GM18505 (cell line): ENCODE results near the gene RASSF5.

Experiments used
- ATAC-seq: cut with Tn5 transposase; IDR thresholded peaks from one replicate; pipeline ENCODE4 v1.9.1; 2021; ENCODE audit not compliant: unreplicated experiment
- POLR2A ChIP-seq: IDR thresholded peaks from 4 replicates; pipeline ENCODE4 v1.6.1; 2011; ENCODE audit warnings: borderline replicate concordance; ENCODE audit not compliant: insufficient read depth, insufficient read length; ENCODE audit errors: extremely low read depth

RASSF5 gene

DNA sequence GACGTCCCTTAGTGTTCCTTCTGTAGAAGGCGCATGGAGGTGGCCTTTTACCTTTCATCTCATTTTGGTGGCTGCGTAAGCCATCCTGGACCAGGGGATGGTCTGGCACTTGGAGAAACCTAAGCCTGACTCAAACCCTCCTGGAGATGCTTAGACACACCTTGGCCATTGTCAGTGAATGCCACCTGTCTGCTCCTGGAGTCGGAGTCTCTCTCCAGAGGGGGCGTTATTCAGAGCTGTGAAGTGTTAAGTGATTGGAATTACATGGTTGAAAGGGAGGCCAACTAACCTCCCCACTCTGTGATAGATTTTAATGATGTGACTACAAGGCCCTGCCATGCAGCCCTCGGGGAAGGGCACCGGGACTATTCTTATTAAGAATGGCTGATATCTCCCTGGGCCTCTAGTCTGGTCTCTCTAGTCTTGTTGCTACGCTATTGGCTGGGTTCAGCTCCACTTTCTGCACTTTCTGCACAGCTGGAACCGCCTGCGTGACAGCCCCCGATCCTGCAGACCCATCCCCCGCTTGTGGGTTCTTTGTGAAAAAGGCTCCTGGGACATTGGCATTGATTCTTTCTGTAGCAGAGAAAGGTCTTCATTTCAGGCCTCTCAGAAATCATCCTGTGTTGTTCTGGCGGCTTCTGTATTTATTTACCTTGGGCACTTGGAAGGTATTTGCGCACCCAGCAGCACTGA is 4.2 kb downstream of the RASSF5 start:
- no peak for ATAC-seq
- TF ChIP-seq POLR2A, result no peak

DNA sequence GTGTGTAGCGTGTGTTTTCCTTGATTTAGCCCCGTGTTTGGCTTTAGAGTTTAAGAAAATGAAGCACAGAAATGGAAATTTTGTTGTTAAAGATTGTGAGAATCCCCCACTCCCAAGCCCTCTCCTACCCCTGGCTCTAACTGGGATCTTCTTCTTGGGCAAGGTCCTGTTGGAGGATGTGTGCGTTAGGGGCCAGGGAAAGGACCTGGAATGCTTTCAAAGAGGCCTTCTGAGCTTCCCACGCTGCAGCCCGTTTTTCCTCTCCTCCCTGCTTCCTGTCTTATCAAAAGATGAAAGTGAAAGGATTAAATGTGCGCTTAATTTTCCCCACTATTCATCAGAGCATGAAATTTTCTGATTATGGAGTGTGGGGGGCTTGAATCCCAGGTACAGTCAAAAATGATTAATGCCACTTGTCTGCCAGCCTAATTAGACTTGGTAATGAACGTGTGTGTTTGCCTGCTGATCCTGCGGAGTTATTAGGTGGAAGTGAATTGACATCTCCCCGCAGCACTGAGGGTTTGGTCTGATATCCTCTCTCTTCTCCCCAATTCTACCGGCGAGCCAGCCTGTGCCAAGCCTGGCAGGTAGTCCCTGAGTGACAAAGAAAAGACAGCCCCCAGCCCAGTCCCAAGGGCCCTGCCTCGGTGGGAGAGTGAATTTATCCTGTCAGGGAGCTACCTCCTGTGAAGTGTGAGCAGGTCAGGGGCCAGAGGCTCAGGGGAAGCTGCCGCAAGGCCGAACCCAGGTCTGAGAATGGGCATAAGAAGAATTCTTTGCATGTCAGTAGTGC is 4.9 kb downstream of the RASSF5 start:
- no peak for TF ChIP-seq POLR2A
- ATAC-seq, result no peak

DNA sequence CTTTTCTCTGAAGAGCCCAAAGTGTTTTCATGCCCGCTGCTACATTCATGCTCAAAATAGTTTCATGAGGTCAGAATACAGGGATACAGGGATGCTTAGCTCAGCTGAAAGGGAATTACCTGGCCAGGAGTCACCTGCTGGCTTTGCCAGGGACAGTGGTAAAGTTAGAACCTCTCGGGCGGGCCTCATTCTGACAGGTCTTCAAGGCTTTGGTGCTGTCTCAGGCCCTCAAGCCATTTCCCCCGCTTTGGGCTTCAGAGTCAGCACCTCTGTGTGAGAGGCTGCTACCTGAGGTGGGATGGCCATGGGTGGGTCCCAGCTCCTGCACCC is 5.5 kb downstream of the RASSF5 start:
- no peak for TF ChIP-seq POLR2A
- ATAC-seq, result no peak

DNA sequence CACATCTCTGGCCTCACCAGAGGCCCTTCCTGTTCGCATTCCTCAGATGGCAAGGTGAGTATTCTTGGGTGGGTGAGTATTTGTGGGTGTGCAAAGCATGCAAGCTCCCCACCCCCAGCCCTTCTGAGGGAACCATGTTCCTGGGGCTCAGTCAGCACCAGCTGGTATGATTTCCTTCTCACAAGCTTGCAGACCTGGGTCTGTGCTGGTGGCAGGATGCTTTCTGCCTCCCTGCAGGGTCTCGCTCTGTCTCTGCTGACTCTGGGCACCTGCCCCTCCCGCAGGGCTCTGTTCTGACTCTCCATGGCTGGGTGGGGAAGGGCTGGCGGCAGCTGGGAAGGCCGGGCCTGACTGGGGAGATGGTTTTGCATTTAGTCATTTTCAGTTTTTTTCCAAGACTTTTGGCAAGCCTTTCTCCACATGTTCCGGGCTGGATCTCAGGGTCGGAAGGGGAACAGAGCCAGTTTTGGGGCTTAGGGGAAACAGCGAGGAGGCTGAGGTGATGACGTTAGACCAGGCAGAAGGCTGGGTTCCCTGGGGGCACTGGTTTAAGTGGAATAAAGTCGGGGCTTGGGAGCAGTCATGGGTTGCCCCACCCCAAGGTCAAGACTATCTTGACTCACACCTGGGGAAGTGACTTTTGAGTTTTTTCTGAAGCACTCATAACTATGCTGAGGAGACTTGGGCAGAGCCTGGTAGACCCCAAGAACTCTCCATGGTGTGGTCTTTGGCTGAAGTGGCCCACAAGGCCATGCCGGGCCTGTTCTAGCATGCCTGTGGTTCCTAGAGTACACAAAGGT is 6.2 kb downstream of the RASSF5 start:
- TF ChIP-seq POLR2A, result no peak
- ATAC-seq, result no peak

DNA sequence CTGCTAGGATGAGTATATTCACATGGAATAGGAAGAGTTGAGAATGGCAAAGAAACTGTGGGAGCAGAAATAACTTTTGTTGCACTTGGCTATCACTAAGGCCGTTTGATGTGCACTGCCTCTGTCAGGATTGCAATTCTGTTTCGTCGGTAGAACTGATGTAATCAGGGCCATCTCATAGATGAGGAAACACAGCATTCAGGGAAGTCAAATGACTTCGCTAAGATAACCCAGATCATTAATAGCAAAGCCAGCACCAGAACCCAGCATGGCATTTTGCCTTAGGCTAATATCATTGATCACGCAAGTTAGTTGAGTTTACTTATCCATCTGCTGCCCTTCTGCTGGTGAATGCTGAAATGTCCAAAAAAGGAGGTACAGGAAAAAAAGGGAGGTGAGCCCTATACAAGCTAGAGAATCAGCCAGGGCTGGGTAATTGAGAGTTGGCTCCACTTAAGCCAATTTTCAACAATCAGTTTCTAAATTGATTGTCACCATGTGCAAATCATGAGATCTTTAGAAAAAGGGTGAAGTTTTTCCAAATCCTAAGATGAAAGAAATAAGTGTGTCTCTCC is 7.6 kb downstream of the RASSF5 start:
- no peak for TF ChIP-seq POLR2A
- ATAC-seq, result no peak

DNA sequence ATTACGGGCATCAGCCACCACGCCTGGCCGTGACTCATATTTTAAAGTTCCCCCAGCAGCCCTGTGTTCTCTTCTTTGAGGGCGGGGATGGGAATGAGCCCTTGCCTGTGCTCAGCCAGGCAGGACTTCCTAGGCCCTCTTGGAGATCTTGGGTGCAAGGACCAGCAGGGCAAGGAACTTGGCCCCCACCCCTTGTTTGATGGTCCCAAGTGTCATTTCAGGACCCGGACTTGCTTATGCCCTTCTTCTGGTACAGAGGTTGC is 9.3 kb downstream of the RASSF5 start:
- ATAC-seq, result no peak
- no peak for TF ChIP-seq POLR2A

DNA sequence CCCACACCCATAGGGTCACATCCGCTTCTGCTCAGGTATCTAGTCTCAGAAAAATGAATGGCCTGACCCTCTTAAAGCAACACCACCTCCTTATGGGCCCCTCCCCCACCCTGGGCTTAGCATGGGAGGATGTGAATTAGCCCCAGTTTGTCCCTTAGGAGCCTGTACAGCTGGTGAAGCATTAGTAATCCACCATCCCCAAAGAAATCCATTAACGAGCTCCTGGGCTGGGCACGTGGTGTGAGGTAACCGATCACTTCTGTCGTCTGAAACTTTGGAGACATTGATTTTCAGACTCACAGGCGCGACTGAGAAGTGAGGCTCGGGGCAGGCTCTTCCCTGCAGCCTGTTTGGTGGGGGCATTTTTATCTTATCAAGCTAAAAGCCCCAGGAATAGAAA is 10.5 kb downstream of the RASSF5 start:
- ATAC-seq, result no peak
- no peak for TF ChIP-seq POLR2A

DNA sequence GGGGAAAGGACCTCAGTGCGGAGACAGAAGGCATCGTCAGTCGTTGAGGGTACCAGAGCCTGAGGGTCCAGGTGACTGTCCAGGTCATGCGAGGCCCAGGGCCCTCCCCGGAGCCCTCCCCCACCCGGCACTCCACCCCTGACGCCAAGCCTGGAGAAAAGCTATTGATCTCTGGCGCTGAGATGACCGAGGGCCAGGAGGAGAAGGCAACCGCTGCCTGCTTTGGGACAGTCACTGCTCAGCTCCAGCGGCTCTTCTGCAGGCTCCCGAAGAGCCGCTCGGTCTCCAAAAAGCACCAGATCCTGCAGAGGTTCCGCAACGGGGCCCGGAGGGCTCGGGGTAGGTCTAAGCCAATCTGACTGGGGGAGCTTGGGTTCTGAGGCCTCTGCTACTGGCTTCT is 10.9 kb downstream of the RASSF5 start:
- ATAC-seq, result no peak
- no peak for TF ChIP-seq POLR2A

DNA sequence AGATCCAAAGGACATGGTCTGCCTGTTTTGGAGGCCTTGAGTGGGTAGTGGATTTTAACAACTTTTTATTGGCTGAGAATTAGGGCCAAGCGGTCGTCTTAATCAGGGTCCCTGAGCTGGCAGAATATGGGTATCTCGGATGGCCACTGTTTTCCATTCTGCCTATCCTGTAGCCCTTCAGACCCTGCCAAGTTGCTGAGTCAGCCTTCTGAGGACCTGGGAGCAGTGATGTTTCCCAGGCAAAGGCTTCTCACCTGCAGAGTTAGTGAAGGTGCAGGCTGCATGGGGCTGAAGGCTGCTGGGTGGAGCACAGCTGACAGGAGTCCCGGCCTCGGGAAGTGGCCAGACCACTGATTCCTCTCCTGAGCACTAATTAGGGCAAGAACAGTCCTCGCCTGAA is 11.4 kb downstream of the RASSF5 start:
- no peak for ATAC-seq
- no peak for TF ChIP-seq POLR2A

DNA sequence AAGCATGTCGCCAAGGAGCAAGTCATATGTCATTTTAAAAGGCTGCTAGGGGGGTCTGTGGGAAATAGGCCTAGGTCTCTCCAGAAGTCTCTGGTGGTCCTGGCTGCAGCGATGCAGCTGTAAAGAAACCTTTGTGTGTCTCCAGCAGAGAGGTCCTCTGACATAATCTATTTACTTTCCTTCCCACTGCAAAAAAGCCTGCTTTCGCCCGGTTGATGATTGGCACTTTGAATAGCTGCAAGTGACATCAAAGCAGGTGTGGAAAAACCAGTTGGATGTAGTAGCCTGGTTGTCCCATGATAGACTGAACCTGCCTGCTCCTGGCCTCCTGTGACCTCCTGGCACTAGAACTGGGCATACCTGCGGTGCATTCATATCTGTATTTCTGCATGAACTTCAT is 13.8 kb downstream of the RASSF5 start:
- TF ChIP-seq POLR2A, result no peak

DNA sequence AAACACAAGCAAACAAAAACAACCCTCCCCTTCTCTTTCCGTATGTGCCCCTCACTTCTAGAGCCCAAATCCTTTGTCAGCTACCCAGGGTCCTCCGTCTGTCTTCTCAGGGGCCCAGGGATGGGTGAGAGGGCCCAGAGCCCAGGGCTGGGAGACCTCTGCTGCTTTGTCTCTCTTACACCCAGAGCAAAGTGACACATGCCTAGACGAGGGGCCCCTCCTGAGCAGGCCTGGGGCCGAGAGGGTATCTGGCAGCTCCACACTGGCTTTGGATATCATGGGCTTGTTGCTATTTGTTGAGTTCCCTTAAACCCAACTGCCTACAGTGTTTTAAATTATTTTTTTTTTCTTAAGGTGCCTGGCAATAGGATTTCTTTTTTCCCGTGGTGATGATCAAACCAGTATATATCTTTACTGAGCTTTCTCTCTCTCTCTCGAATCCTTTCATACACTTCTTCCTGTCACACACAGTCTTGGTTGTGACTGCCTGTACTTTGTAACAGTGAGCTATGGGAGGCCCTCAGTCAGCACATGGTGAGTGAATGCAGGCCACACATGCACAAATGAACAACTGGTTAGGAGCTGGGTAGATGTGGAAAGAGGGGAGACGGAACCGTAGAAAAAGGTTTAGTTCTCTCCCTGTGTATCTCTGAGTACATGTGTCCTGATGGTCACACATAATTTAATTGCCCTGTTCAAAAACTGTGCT is 14.5 kb downstream of the RASSF5 start:
- ATAC-seq, result no peak
- TF ChIP-seq POLR2A, result no peak

More for the DNA sequence above, 13.8 kb downstream of the RASSF5 start:
- no peak for ATAC-seq

DNA sequence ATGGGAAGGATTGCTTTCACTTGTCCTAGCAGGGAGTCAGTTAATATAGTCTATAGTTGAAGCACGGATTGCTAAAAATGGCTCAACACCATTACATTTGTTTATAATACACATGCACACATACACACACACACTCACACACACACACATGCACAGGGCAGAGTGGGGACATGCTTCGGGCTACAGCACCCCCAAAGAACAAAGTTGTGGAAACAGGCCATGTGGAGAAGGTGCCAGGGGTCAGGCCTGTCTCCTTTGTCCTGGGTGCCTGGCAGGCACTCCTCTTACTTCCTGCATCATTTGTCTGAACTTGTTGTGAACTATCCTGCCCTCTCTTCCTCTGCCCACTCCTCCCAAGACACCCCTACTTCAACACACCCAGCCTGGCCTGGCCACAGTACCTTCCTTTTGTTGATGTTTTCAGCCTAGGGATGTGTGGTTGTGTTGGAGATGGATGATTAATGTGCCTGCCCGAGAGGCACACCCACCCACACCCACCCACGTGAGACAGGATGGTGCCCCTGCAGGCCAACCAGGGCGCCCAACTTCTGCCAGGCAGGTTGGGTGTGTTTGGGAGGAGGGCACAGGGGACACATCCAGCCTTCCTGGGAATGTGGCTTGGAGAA is 17.5 kb downstream of the RASSF5 start:
- no peak for ATAC-seq

DNA sequence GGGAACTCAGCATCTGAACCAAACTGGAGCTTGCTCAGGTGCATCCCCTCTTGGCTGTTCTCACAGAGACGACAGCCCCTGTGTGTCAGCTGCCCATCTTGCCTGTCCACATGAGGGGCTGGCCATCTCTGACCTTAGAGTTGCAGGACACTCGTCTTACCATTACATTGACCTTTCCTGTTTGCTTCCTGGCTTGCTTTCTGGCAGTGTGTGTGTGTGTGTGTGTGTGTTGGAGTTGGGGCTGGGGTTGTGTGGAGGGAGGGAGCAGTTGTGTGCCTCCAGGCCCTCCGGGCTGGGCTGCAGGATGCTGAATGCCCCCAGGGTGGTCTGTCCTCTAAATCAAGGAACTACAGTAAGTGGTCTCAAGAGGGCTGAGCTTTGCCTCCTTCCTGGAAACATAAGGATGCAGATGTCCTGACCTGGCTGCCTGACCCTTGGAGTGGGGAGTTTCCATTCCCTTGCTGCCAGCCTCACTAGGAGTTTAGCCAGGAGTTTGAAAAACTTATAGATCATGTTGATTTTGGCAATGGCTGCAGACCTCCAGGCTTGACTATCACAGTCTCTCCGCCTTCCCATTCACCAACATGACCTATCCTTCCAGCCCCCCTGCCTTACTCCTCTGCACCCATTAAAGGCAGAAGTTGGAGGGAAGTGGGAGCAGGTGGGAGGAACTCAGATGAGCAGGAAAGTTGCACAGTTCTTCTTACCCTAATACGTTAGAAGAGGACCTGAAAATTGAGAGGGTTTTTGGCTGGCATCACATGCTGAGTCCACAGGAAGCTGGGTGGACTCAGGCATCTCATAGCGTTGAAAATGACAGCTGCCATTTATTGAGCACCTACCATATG is 19.0 kb downstream of the RASSF5 start:
- ATAC-seq, result no peak
- no peak for TF ChIP-seq POLR2A

More for the DNA sequence above, 17.5 kb downstream of the RASSF5 start:
- no peak for TF ChIP-seq POLR2A

DNA sequence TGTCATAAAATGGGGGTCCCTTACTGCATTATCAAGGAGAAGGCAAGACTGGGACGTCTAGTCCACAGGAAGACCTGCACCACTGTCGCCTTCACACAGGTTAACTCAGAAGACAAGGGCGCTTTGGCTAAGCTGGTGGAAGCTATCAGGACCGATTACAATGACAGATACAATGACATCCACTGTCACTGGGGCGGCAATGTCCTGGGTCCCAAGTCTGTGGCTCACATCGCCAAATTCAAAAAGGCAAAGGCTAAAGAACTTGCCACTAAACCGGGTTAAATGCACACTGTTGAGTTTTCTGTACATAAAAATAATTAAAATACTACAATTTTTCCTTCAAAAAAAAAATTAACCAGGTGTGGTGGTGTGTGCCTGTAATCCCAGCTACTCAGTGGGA is 22.1 kb downstream of the RASSF5 start:
- no peak for TF ChIP-seq POLR2A
- ATAC-seq, result no peak
